ENCODE data around the gene FNDC3A.
"Not testable (repeated sequence)": the region's sequence is repeated elsewhere in the genome, so short reads cannot be mapped to it uniquely, and the experiment has no call there.

The FNDC3A gene

DNA sequence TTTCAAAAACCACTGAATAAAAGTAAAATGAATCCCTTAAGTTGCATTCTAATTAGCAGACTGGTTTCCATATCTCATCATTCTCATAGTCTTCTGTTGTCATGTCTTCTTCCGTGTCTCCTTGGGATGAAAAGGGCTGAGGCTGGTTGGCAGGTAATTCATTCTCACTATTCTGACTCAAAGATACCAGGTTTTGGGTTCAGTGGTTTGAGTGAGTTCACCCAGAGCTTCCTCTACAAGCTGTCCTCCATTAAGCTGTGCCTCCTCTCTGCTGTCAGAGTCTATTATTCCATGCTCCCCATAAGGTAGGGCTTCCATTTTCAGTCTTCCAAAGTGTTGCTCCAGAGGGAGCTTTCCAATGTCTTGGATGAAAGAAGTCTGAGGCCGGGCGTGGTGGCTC lies 68.3 kb downstream of the FNDC3A start:
- DNase-seq: no peak

DNA sequence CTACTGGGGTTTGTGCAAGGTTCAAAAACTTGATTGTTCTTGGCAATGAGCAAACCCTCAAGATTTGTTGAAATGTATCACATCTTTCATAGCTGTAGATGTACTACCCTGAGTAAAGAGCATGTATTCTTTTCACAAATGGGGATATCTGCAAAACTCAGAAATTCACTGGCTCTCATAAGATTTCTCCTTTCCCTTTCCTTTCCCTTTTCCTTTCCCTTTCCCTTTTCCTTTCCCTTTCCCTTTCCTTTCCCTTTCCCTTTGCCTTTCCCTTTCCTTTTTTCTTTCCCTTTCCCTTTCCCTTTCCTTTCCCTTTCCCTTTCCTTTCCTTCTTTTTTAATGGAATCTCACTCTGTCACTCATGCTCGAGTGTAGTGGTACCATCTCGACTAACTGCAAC lies 69.1 kb downstream of the FNDC3A start:
- DNase-seq: no peak

- no peak for DNase-seq
These were observed 70.3 kb downstream of the FNDC3A start for GRCh38 chr13:49046002-49046401.

GRCh38 chr13:49046519-49046918 lies 70.8 kb downstream of the FNDC3A start:
- no peak for DNase-seq

GRCh38 chr13:49052813-49053212 lies 77.1 kb downstream of the FNDC3A start:
- no peak for DNase-seq

- DNase-seq: no peak
These were observed 77.5 kb downstream of the FNDC3A start for GRCh38 chr13:49053215-49053614.

- no peak for DNase-seq
These were observed 78.2 kb downstream of the FNDC3A start for GRCh38 chr13:49053906-49054305.

DNA sequence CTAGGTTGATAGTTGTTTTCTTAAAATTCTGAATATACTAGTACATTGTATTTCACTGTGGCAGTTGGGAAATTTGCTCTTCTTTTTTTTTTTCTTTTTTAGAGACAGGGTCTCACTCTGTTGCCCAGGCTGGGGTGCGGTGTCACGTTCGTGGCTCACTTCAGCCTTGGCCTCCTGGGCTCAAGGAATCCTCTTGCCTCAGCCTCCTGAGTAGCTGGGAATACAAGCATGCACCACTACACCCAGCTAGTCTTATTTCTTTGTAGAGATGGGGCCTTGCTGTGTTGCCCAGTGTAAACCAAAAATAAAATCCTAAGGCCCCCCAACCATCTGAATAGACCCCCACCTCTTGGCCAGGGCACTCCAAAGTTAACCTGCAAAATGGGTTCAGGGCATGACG lies 79.3 kb downstream of the FNDC3A start:
- DNase-seq: no peak

- DNase-seq: no peak
These were observed 81.5 kb downstream of the FNDC3A start for GRCh38 chr13:49057176-49057575.

GRCh38 chr13:49058761-49059160 lies 83.0 kb downstream of the FNDC3A start:
- DNase-seq: no peak

- no peak for DNase-seq
These were observed 85.1 kb downstream of the FNDC3A start for GRCh38 chr13:49060678-49061387.

DNA sequence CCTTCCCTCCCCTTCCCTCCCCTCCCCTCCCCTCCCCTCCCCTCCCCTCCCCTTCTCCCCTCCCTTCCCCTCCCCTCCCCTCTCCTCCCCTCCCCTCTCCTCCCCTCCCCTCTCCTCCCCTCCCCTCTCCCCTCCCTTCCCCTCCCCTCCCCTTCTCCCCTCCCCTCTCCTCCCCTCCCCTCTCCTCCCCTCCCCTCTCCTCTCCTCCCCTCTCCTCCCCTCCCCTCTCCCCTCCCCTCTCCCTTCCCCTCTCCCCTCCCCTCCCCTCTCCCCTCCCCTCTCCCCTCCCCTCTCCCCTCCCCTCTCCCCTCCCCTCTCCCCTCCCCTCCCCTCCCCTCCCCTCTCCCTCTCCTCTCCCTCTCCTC lies 85.7 kb downstream of the FNDC3A start:
- DNase-seq: not testable (repeated sequence)

GRCh38 chr13:49062297-49062896 lies 86.7 kb downstream of the FNDC3A start:
- no peak for DNase-seq

DNA sequence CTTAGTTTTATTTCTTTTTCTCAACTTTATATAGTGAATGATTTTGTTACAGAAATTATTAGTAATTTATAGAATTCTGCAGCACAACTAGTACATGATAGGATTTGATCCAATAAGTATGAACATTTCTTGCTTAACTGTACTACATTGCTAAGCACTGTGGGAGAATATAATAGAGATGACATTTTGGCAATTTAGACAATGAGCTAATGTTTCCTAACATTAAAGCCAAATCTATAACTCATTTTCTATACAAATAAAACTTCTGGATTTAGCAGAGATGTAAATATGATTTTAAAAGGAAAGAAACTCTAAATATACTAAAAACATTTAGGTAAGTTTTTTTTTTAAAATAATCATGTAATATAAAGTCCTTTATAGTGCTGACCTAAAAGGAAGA lies 87.3 kb downstream of the FNDC3A start:
- DNase-seq: no peak

- no peak for DNase-seq
These were observed 87.8 kb downstream of the FNDC3A start for GRCh38 chr13:49063497-49063896.

- no peak for DNase-seq
These were observed 88.8 kb downstream of the FNDC3A start for GRCh38 chr13:49064476-49064875.

DNA sequence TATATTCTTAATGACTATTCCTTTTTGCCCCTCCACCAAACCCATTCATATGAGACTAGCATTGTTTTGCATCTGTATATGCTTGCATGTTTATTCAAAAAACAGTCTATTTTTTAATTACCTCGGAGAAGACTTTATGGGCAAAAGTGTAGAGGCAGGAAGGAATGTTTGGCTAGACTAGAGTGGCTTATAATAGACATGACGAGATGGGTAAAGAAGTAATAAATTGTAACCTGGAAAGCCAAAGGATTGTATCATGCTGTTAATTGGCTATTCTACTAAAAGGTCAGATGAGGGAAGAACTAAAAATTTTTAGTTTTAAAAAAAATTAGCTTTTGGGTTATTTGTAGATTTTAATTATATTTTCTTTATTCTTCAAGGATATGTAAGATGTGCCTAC lies 91.1 kb downstream of the FNDC3A start:
- no peak for DNase-seq

- DNase-seq: not testable (repeated sequence)
These were observed 92.8 kb downstream of the FNDC3A start for GRCh38 chr13:49068498-49068897.

- not testable (repeated sequence) for DNase-seq
These were observed 94.3 kb downstream of the FNDC3A start for GRCh38 chr13:49070021-49070420.

- no peak for DNase-seq
These were observed 95.7 kb downstream of the FNDC3A start for GRCh38 chr13:49071341-49071937.

DNA sequence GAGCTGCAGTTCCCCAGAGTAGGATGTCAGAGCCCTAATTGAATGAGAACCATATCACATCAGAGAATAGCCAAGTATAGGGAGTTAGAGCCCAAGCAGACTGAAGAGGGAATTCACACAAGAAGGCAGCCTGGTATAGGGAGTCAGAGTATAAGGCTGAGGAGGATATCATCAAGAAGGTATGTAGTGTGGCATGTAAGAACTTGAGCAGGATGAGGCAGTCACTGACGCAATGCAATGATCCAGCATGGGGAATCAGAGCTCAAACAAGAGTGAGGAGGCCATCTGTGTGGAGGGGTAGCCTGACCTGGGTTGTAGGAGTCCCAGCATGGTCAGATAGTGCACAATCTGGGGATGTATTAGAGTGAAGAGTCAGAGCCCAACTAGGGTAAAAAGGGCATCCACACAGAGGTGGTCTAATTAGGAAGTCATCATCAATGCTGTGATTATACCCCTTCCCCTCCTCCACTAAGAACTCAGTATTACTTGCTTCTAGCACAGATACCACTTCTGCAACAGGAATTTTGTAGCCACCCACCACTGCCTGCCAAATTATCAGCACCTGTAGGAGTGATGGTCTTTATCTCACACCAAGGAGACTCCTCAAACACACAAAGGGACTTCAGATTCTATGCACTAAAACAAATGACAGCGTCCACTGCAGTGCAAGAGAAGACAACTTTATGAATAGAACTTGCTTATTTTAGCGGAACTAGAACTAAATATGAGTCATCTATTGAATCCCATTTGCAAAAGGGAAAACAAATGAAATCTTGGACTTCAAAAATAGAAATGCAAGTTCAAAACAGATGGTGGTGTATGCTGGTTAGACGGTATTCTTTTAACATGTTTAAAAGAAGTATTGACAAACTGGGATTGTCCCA lies 107.2 kb downstream of the FNDC3A start:
- DNase-seq: no peak

- no peak for DNase-seq
These were observed 109.2 kb downstream of the FNDC3A start for GRCh38 chr13:49084961-49085360.

DNA sequence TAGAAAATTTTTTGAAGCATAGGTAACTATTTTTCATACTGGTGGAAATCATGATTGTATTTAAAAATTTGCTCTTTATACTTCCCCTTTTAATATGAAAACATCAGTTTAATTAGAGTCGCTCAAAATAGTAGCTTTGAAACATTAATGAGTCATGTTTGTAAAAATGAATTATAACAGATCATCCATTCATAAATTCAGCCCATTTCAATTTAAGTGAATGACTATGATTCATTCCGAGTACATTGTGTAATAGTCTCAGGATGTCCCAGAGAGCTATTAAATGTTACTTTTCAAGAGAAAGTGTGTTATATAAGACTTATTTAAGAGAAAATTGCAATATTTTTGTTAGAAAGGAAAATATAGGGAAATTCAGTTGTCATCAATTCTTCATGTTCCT lies 111.0 kb downstream of the FNDC3A start:
- DNase-seq: no peak
